Endometrial microvascular endothelial cells (primary cell): ENCODE results near the gene KATNB1. TPM values are rescaled to one million over a fixed set of nuclear protein-coding genes. Genes with fewer than 3 reads are reported as not detected.

Source experiments
- in situ Hi-C: cut with HindIII; loops from 2 replicates; pipeline ENCODE4 v1.10.0; 2017; ENCODE audit warnings: low sequenced_read_pairs, low pct_unique_long_range_greater_than_20kb; ENCODE audit errors: inconsistent ontology term
- total RNA-seq: library from RNA; depleted of rRNA; stranded (reverse); fragments of >200 nt; gene quantifications from one replicate; pipeline ENCODE4 v1.2.3, GENCODE V29; 2015; ENCODE audit errors: inconsistent ontology term

KATNB1 gene, protein sequence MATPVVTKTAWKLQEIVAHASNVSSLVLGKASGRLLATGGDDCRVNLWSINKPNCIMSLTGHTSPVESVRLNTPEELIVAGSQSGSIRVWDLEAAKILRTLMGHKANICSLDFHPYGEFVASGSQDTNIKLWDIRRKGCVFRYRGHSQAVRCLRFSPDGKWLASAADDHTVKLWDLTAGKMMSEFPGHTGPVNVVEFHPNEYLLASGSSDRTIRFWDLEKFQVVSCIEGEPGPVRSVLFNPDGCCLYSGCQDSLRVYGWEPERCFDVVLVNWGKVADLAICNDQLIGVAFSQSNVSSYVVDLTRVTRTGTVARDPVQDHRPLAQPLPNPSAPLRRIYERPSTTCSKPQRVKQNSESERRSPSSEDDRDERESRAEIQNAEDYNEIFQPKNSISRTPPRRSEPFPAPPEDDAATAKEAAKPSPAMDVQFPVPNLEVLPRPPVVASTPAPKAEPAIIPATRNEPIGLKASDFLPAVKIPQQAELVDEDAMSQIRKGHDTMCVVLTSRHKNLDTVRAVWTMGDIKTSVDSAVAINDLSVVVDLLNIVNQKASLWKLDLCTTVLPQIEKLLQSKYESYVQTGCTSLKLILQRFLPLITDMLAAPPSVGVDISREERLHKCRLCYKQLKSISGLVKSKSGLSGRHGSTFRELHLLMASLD
- 43.4 TPM for total RNA-seq

DNA sequence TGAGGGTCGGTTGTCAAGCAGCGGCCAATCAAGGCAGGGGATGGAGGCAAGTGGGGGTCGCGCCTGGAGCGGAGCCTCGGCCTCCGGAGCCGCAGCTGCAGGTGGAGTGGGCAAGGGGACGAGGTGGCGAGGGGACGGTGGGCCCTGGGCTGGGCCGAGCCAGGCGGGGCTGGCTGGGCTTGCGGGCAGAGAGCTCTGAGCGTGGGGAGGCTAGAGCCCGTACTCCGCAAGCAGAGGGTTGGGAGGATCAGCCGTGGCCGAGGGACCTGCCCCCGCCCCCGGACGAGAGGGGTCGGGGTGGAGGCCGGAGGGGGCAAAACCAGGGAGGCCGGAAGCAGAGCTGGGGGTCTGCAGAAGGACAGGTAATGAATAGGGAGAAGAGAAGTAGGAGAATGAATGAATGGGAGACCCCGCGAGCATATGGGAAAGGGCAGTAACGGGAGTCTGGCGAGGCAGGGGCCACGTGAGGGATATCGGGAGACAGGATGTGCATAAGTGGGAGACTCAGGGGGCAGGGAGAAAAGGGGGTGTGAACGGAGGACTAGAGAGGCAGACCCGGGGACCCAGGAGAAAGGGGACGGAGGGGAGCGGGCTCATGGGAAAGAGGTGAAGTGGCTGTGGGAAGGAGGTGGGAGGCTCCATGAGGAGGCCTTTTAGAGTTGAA lies at the start of gene KATNB1:
TSS of gene KATNB1 (plus strand) at position 16 of the 664 bp plus-strand sequence. CDS start 1,474 bp downstream, outside the sequence.
- in situ Hi-C loops: no loop called here

GRCh38 chr16:57686577-57686976 lies 49.0 kb upstream of the KATNB1 start:
- in situ Hi-C loops: no loop called here

- in situ Hi-C loops: no loop called here
Measured at GRCh38 chr16:57687363-57687929, 48.1 kb upstream of the KATNB1 start.

DNA sequence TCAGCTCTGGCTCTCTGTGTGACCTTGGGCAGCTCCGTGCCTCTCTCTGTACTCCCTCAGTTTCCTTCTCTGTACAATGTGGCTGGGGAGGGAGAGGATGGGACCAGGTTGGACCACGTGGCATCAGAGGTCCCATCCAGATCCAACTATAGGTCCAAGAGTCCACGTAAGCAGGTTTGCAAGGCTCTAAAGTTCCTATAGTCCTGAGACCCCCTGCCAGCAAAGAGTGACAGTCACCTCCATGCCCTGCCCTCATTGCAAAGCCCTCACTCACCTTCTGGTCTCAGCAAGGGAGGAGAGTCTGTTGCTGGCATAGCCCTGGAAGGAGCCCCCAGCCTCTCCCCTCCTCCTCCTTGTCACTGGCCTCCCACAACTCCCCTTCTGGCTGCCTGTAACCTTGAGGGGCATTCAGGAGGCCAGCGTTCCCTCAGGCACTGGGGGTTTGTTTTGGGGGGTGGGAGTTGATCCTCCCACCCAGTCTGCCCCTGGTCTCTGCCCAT lies 47.0 kb upstream of the KATNB1 start:
- in situ Hi-C loops: no loop called here

- in situ Hi-C loops: no loop called here
Measured at GRCh38 chr16:57688987-57689761, 46.4 kb upstream of the KATNB1 start.

- in situ Hi-C loops: no loop called here
Measured at GRCh38 chr16:57689762-57690558, 45.6 kb upstream of the KATNB1 start.

GRCh38 chr16:57690782-57691471 lies 44.6 kb upstream of the KATNB1 start:
- in situ Hi-C loops: no loop called here

DNA sequence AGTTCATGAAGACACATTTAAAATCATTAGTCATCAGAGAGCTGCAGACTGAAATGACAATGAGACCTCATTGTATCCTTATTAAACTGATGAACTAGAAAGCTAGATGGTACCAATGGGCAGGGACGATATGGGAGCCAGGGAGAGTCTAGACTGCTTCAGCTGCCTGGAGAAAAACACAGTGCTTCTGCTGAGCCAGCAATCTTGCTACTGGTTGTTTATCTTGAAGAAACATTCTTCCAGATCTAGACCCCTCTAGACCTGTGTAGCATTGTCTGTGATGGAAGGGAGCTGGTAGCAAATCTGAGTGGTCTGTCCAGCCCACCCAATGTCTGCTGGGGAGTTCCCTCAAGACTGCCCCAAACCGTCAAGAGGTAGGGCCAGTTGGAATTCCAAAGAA lies 42.9 kb upstream of the KATNB1 start:
- in situ Hi-C loops: no loop called here

- in situ Hi-C loops: no loop called here
Measured at GRCh38 chr16:57693550-57693949, 42.0 kb upstream of the KATNB1 start.

DNA sequence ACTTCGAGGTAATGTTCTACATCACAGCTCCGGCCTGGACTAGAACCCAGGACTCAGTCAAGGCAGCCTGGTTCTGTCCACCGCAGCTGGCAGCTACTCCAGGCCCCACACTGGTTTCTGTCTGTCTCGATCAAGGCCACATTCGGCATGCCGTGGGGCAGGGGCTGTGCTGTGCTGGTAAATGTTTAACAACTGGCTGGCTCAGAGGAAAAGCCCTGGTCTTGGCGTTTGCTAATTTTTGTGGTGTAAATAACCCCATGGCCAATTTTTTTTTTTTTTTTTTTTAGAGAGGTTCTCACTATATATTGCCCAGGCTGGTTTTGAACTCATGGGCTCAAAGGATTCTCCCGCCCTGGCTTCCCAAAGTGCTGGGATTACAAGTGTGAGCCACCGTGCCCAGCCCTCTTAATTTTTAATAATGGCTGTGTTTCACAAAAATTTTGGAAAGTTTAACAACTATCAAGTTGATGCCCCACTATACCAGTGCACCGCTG lies 41.3 kb upstream of the KATNB1 start:
- in situ Hi-C loops: no loop called here

GRCh38 chr16:57694725-57695679 lies 40.6 kb upstream of the KATNB1 start, which contains the start of gene DRC7:
TSS of gene DRC7 (plus strand) at chr16:57694806. CDS start at chr16:57697950, 3,144 bp downstream.
- in situ Hi-C loops: no loop called here

DNA sequence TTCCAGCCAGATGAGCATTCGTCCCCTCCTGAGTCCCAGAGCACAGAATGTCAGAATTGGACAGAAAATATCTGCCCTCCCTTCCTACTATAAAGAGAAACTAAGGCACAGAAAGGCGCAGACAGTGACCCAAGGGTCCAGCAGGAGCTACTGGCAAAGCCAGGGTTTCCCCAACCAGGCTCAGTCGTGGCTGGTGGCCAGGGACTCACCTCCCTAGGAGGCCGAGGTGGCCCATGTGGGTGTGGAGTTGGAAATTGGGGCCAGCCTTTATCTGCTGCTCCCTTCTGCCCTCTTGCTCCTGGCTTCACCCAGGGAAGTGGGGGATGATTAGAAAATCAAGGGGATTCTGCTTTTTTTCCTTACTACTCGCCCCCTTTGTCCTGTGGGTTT lies 39.9 kb upstream of the KATNB1 start:
- in situ Hi-C loops: no loop called here

DNA sequence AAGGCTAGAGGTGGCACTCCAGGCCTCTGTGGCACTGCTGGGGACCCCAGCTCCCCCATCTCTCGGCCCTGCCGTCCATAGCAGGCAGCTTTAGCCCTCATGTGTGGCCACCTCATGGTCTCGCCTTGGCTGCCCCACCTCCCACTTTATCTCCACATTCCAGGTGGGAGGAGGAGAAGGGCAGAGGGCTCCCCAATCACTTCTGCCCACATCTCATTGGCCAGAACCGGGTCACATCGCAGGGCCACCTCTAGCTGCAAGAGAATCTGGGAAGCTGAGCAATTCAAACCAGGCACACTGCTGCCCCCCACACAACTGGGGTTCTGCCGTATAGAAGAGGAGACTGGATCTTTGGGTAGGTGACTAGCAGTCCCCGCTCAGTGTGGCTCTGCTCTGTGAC lies 39.3 kb upstream of the KATNB1 start:
- in situ Hi-C loops: no loop called here

DNA sequence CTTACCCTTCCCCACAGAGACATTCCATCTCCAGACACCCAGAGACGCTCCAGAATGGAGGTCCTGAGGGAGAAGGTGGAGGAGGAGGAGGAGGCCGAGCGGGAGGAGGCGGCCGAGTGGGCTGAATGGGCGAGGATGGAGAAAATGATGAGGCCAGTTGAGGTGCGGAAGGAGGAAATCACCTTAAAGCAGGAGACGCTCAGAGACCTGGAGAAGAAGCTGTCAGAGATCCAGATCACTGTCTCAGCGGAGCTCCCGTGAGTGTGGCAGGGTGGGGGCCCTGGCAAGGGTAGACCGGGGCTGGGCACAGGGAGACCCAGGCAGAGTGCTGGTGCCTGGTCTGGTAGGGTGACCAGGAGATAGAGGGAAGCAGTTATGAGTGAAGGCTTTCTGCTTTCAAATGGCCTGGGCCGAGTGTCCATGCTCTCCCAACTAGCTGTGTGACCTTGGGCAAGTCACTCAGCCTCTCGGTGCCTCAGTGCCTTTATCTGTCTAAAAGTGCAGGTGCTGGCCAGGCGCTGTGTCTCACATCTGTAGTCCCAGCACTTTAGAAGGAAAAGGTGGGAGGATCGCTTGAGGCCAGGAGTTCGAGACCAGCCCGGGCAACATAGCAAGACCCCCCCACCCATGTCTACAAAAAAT lies 37.6 kb upstream of the KATNB1 start:
- in situ Hi-C loops: no loop called here

DNA sequence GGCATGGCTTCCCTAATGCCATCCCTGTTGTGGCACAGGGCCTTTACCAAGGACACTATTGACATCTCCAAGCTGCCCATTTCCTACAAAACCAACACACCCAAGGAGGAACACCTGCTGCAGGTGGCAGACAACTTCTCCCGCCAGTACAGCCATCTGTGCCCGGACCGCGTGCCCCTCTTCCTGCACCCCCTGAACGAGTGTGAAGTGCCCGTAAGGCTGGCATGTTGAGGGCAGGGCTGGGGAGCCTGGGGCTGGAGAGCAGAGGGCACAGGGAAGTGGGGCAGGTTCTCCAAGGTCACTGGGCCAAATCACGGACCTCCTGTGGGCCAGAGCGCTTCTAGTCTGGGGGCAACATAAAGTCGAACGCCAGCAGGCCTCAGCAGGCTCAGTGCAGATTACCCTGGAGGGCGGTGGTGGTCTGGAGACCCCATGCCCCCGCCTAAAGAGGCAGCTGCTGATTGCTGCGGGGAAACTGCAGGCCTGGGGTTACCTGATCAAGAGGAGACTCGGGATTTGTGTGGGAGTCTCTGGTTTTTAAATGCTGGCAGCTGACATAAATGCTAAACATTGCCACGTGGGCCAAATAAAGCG lies 36.7 kb upstream of the KATNB1 start:
- in situ Hi-C loops: no loop called here
